Measurements from ENCODE around the gene NDFIP1. TPM values are rescaled to one million over a fixed set of nuclear protein-coding genes. Genes with fewer than 3 reads are reported as not detected.

Gene NDFIP1
- total RNA-seq, 1 donor from 2014 or later = 62.1 TPM

DNA sequence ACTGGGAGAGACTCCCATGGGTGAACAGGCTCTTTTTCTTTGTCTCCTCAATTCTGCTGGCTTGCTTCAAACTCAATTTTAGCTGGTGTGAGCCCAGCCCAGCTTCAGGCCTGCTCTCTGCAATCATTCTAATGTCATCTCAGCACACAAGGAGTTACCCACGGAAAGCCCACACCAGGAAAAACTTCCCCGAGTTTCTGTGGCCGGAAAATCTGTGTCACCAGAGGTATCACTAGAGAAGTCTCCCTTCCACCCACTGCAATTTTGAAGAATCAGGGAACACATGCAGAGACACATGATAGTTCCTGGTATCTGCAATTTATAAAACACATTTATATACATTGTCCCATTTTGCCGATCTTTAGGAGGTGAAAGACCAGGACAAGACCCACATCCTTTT is 13.5 kb upstream of the NDFIP1 start:
- no peaks in the 10 kb centered on the region for H3K27me3 ChIP-seq (ENCODE audit: low read depth)
- H3K9me3 ChIP-seq (replicated peaks) = no peaks in the 10 kb centered on the region
- H3K4me3 ChIP-seq = no peak overlapping the region
- H3K4me1 ChIP-seq = peaks cover 23% of the 10 kb centered on the region
- intact Hi-C loops (cut with micrococcal nuclease) = no loop called here
- H3K27ac ChIP-seq (replicated peaks) = peak overlapping the region; percentile 83
- TF ChIP-seq, protein P1, sequence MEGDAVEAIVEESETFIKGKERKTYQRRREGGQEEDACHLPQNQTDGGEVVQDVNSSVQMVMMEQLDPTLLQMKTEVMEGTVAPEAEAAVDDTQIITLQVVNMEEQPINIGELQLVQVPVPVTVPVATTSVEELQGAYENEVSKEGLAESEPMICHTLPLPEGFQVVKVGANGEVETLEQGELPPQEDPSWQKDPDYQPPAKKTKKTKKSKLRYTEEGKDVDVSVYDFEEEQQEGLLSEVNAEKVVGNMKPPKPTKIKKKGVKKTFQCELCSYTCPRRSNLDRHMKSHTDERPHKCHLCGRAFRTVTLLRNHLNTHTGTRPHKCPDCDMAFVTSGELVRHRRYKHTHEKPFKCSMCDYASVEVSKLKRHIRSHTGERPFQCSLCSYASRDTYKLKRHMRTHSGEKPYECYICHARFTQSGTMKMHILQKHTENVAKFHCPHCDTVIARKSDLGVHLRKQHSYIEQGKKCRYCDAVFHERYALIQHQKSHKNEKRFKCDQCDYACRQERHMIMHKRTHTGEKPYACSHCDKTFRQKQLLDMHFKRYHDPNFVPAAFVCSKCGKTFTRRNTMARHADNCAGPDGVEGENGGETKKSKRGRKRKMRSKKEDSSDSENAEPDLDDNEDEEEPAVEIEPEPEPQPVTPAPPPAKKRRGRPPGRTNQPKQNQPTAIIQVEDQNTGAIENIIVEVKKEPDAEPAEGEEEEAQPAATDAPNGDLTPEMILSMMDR (IDR thresholded peaks at IDR 0.05; ENCODE audit: borderline replicate concordance) = no peak
- no peak for DNase-seq
- H3K36me3 ChIP-seq = no peaks in the 10 kb centered on the region

DNA sequence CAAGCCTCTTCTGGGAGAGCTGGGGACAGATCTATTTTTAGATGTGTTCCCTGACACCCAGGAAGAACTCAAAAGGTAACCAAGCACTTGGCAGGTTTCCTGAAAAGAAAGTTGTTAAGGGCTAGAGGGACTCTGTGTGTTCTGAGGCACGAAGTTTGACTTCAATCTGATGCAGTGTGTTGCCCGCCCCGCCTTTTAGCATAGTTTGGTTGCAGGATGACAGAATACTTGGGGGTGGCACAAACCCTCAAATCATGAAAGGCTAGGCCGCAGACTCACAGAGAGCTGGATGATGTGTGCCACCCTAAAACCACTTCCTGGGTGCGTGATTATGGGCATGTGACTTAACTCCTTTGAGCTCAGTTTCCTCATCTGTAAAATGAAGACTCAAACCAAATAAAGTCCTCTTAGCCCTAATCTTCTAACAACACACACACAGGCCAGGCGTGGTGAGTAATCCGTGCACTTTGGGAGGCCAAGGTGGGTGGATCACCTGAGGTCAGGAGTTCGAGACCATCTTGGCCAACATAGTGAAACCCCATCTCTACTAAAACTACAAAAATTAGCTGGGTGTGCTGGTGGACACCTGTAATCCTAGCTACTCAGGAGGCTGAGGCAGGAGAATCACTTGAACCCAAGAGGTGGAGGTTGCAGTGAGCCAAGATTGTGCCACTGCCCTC is 12.8 kb upstream of the NDFIP1 start:
- intact Hi-C loops (cut with micrococcal nuclease) = no loop called here
- peak overlapping the region; percentile 83 for H3K27ac ChIP-seq (replicated peaks)
- H3K9me3 ChIP-seq (replicated peaks) = no peaks in the 10 kb centered on the region
- TF ChIP-seq, protein P1 (IDR thresholded peaks at IDR 0.05; ENCODE audit: borderline replicate concordance) = no peak
- H3K4me3 ChIP-seq = no peak overlapping the region
- H3K4me1 ChIP-seq = peaks cover 23% of the 10 kb centered on the region
- no peaks in the 10 kb centered on the region for H3K36me3 ChIP-seq
- H3K27me3 ChIP-seq (ENCODE audit: low read depth) = no peaks in the 10 kb centered on the region
- DNase-seq = no peak

DNA sequence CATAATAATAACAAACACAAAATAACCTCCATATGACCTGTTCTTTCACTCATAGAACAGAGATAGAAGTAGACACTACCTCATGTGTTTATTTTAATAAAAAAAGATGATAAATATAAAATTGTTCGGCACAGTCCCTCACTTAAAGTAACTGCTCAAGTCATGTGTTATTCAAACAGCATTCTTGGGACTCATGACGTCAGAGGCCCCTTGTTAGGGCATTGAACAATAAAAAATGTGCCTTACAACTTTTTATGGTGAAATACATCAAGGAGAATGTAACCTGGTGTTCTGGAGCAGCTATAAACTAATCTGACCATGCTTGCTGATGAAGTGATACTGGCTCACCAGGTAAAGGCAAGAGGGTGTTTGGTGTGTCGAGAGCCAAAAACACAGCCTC is 12.2 kb upstream of the NDFIP1 start:
- TF ChIP-seq, protein P1 (IDR thresholded peaks at IDR 0.05; ENCODE audit: borderline replicate concordance) = no peak
- peak overlapping the region; percentile 83 for H3K27ac ChIP-seq (replicated peaks)
- intact Hi-C loops (cut with micrococcal nuclease) = no loop called here
- H3K9me3 ChIP-seq (replicated peaks) = no peaks in the 10 kb centered on the region
- peaks cover 23% of the 10 kb centered on the region for H3K4me1 ChIP-seq
- H3K36me3 ChIP-seq = no peaks in the 10 kb centered on the region
- no peak for DNase-seq
- no peaks in the 10 kb centered on the region for H3K27me3 ChIP-seq (ENCODE audit: low read depth)
- no peak overlapping the region for H3K4me3 ChIP-seq

DNA sequence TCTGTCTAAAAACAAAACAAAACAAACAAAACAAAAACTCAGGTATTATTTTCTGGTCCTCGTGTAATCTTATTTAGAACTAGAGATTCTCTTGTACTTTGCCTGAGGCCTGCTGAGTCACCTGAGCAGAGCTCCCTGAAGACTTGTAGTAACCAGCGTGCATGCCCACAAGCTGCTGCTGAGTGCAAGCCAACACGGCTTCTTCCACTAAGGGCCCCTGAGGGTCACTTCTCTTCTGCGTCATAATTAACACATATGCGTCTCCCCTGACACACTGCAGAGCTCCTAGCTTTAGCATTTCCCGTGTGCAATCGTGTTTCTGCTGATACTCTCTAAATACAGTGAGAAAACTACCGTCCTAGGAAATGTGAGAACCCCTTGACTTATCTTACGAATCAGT is 10.9 kb upstream of the NDFIP1 start:
- TF ChIP-seq, protein P1 (IDR thresholded peaks at IDR 0.05; ENCODE audit: borderline replicate concordance) = no peak
- intact Hi-C loops (cut with micrococcal nuclease) = no loop called here
- H3K4me3 ChIP-seq = no peak overlapping the region

DNA sequence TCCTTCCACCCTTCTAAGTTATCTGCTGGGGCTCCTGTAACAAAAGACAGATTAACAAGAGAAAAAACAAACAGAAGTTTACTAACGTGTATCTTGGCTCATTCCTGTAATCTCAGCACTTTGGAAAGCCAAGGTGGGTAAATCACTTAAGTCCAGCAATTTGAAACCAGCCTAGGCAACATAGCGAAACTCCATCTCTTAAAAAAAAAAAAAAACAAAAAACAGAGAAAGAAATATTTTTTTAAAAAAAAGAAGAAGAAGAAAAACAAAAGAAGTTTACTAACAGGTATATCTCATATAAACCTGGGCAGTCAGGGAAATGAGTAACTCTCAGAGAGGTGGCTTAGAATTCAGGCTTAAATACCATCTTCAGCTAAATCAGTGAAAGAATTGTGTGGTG is 10.3 kb upstream of the NDFIP1 start:
- intact Hi-C loops (cut with micrococcal nuclease) = no loop called here
- no peaks in the 10 kb centered on the region for H3K9me3 ChIP-seq (replicated peaks)
- no peaks in the 10 kb centered on the region for H3K27me3 ChIP-seq (ENCODE audit: low read depth)

More for the DNA sequence above, 10.9 kb upstream of the NDFIP1 start:
- DNase-seq = no peak
- Histone ChIP-seq H3K9me3 (replicated peaks) (no peaks in the 10 kb centered on the region), H3K4me1 (peaks cover 23% of the 10 kb centered on the region), H3K27me3 (ENCODE audit: low read depth) (no peaks in the 10 kb centered on the region), H3K36me3 (no peaks in the 10 kb centered on the region), H3K27ac (replicated peaks) (no peak overlapping the region)

More for the DNA sequence above, 10.3 kb upstream of the NDFIP1 start:
- H3K4me1 ChIP-seq = peaks cover 23% of the 10 kb centered on the region
- H3K4me3 ChIP-seq = no peak overlapping the region
- DNase-seq = no peak
- H3K27ac ChIP-seq (replicated peaks) = no peak overlapping the region
- TF ChIP-seq, protein P1 (IDR thresholded peaks at IDR 0.05; ENCODE audit: borderline replicate concordance) = no peak
- H3K36me3 ChIP-seq = no peaks in the 10 kb centered on the region

Measured in left ventricle myocardium inferior (tissue), 1 donor.